ENCODE measurements around the gene CD86.

DNA sequence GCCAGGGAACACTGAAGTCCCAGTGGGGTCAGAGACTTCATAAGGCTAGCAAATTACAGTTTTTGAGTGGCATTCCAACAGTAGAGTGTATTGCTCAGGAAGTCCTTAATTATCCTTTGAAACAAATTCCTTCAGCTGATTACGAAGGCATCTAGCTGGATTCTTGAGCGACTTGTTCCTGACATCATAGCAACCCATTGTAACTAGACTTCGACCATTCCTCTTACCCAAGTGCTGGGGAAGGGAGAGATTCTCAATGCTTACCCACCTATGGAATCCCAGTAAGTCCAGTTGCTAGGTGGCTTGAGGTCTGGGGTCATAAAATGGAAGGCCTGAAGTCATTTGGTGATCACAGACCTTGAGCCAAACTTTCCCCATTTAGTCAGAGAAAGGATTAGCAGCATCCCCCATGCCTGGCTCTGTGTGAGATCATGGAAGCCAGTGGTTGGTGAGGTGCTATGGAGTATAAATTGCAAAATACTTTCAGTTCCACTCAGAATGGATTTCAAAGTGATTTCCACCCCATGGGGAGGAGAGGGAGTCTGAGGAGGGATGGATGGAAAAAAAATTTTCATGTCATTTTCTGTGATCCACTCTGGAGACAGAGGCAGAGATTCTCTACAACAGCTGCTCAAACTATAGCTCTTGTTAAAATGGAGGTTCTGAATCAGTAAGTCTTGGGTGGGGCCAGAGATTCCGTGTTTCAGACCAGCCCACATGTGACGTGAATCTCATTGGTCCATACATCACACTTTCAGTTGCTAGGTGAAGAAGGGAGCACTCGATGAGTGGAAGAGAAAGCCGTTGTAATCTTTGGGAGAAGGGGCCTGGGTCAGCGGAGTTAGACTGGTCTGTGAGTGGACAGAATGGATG, 45.7 kb downstream of the CD86 start:
- TF ChIP-seq, protein P1, sequence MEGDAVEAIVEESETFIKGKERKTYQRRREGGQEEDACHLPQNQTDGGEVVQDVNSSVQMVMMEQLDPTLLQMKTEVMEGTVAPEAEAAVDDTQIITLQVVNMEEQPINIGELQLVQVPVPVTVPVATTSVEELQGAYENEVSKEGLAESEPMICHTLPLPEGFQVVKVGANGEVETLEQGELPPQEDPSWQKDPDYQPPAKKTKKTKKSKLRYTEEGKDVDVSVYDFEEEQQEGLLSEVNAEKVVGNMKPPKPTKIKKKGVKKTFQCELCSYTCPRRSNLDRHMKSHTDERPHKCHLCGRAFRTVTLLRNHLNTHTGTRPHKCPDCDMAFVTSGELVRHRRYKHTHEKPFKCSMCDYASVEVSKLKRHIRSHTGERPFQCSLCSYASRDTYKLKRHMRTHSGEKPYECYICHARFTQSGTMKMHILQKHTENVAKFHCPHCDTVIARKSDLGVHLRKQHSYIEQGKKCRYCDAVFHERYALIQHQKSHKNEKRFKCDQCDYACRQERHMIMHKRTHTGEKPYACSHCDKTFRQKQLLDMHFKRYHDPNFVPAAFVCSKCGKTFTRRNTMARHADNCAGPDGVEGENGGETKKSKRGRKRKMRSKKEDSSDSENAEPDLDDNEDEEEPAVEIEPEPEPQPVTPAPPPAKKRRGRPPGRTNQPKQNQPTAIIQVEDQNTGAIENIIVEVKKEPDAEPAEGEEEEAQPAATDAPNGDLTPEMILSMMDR (IDR thresholded peaks at IDR 0.05; ENCODE audit: low read depth, low read length, missing input control): no peak
- TF ChIP-seq REST (IDR thresholded peaks at IDR 0.05): no peak
- TF ChIP-seq RXRA (IDR thresholded peaks at IDR 0.05): no peak
- no peak for TF ChIP-seq MAX (IDR thresholded peaks at IDR 0.05)
- TF ChIP-seq YY1 (IDR thresholded peaks at IDR 0.05): no peak
- no peak for TF ChIP-seq SP1 (IDR thresholded peaks at IDR 0.05)
- no peak for TF ChIP-seq JUND (IDR thresholded peaks at IDR 0.05)

Measured in liver (tissue), 3 donors.